Right cardiac atrium (tissue), 5 donors: Measurements from ENCODE around the gene PPP1R9A. TPM values are rescaled to one million over a fixed set of nuclear protein-coding genes. Genes with fewer than 3 reads are reported as not detected.
A peak's percentile ranks its signal among the peaks of the same experiment; 100 is the strongest.

Experiments
- ATAC-seq, 2 donors: fragments of 200-7000 bp; cut with Tn5 transposase; one replicate each; pipeline versions ENCODE4 v1.8.0 to v1.9.1; 2020; ENCODE audit warnings: moderate library complexity in 2 of 2, mild to moderate bottlenecking in 1 of 2
- DNase-seq, 3 donors: peaks; one replicate each; pipeline ENCODE4 v3.0.0-alpha.2; 2020
- H3K27ac ChIP-seq: one replicate; pipeline ENCODE4 v1.5.1; 2013; ENCODE audit warnings: mild to moderate bottlenecking, low read length, control low read depth, moderate library complexity
- H3K27me3 ChIP-seq: one replicate; pipeline ENCODE4 v1.6.1; 2013; ENCODE audit not compliant: control insufficient read depth, insufficient read depth
- H3K4me1 ChIP-seq: one replicate; pipeline ENCODE4 v1.6.1; 2013; ENCODE audit warnings: low read length; ENCODE audit not compliant: control insufficient read depth, insufficient read depth
- H3K4me3 ChIP-seq: one replicate; pipeline ENCODE4 v1.5.1; 2013; ENCODE audit warnings: low read length, control low read depth
- H3K9me3 ChIP-seq: one replicate; pipeline ENCODE4 v1.6.1; 2013; ENCODE audit warnings: low read length; ENCODE audit not compliant: control insufficient read depth
- WGBS: extraction: QIAGEN DNeasy Blood & Tissue Kit; methylation state at CpG from one replicate; pipeline ENCODE4 v1.1.7; 2013; 5-methylcytosine and 5-hydroxymethylcytosine counted together
- intact Hi-C, 4 donors: fragments of 100-400 bp; cut with DNase I; formaldehyde crosslinking; loops; one replicate each; pipeline versions ENCODE4 v1.11.0 to v1.14.0; 2022 to 2023
- polyA plus RNA-seq: library from polyadenylated mRNA; stranded (reverse); fragments of 200-250 nt; gene quantifications from one replicate; pipeline ENCODE4 v1.2.3, GENCODE V29; 2013
- total RNA-seq, 4 donors: library from RNA; stranded (reverse); fragmentation: NEBNext Ultra II Directional; extraction: Animal tissue kit (Norgen Biotek cat#: 25700); gene quantifications; one replicate each; pipeline ENCODE4 v1.2.1, GENCODE V29; 2021
- donor health status: healthy with polysubstance abuse.
- donor health status: DM: no; HTN: yes; CAD: no.
- donor health status: DM: no; HTN: no; CAD: no.
- donor health status: DM: no; HTN: yes; CAD: no; lungs with severe emphysema.
- donor health status: DM: yes; HTN: yes; CAD: no.

The PPP1R9A gene
- total and polyA plus RNA-seq, 5 donors = 3.7 to 37.3 (median 28.5) TPM

- Histone ChIP-seq H3K4me1 (peaks cover 2% of the 10 kb centered on the region), H3K9me3 (no peaks in the 10 kb centered on the region), H3K27me3 (no peaks in the 10 kb centered on the region), H3K4me3 (no peak overlapping the region), H3K27ac (no peak overlapping the region)
- ATAC-seq = no peak
- no peak for DNase-seq
- intact Hi-C loops = no loop called here
- 82% methylated on average over 2 of the region's 2 CpGs for WGBS
Observed at GRCh38 chr7:95209276-95209675, 301.9 kb downstream of the PPP1R9A start.

- H3K27me3 ChIP-seq = no peaks in the 10 kb centered on the region
- WGBS = 33% methylated on average over 2 of the region's 2 CpGs
- intact Hi-C loops = no loop called here
Observed at GRCh38 chr7:95209788-95210187, 302.4 kb downstream of the PPP1R9A start.

GRCh38 chr7:95213148-95213547 lies 305.8 kb downstream of the PPP1R9A start:
- peak overlapping the region; percentile 38 for H3K27ac ChIP-seq
- H3K4me1 ChIP-seq = peaks cover 2% of the 10 kb centered on the region
- H3K9me3 ChIP-seq = no peaks in the 10 kb centered on the region
- intact Hi-C loops = no loop called here
- ATAC-seq (peak; percentile 66 to 77), DNase-seq (peak in 1 of 3 donors; percentile 12)
- no peak overlapping the region for H3K4me3 ChIP-seq
- 53% methylated on average over 2 of the region's 2 CpGs for WGBS
- no peaks in the 10 kb centered on the region for H3K27me3 ChIP-seq

More at GRCh38 chr7:95209788-95210187, 302.4 kb downstream of the PPP1R9A start:
- no peak for ATAC-seq
- Histone ChIP-seq H3K27ac (no peak overlapping the region), H3K4me3 (no peak overlapping the region), H3K9me3 (no peaks in the 10 kb centered on the region), H3K4me1 (peaks cover 2% of the 10 kb centered on the region)
- DNase-seq = no peak

GRCh38 chr7:95213809-95214492 lies 306.6 kb downstream of the PPP1R9A start:
- 28% methylated on average over 6 of the region's 6 CpGs for WGBS
- intact Hi-C loops = no loop called here
- H3K4me3 ChIP-seq = no peak overlapping the region
- no peaks in the 10 kb centered on the region for H3K9me3 ChIP-seq
- H3K27me3 ChIP-seq = no peaks in the 10 kb centered on the region
- peaks cover 2% of the 10 kb centered on the region for H3K4me1 ChIP-seq
- DNase-seq = peak; percentile 88 to 93 (median 92)
- peak; percentile 99 for ATAC-seq
- H3K27ac ChIP-seq = no peak overlapping the region

GRCh38 chr7:95219721-95220120 lies 312.3 kb downstream of the PPP1R9A start:
- WGBS = 58% methylated on average over 2 of the region's 2 CpGs
- intact Hi-C loops = no loop called here
- no peak for DNase-seq
- no peak overlapping the region for H3K27ac ChIP-seq
- no peak for ATAC-seq
- no peaks in the 10 kb centered on the region for H3K4me1 ChIP-seq
- no peaks in the 10 kb centered on the region for H3K9me3 ChIP-seq
- no peaks in the 10 kb centered on the region for H3K27me3 ChIP-seq
- H3K4me3 ChIP-seq = no peak overlapping the region

- Histone ChIP-seq H3K4me3 (no peak overlapping the region), H3K4me1 (no peaks in the 10 kb centered on the region), H3K9me3 (no peaks in the 10 kb centered on the region), H3K27ac (no peak overlapping the region), H3K27me3 (no peaks in the 10 kb centered on the region)
- DNase-seq = no peak
- no peak for ATAC-seq
- intact Hi-C loops = no loop called here
- WGBS = 85% methylated on average over 3 of the region's 3 CpGs
Observed at GRCh38 chr7:95220328-95220727, 312.9 kb downstream of the PPP1R9A start.

- intact Hi-C loops = no loop called here
- 88% methylated on average over 2 of the region's 2 CpGs for WGBS
- H3K27ac ChIP-seq = no peak overlapping the region
- H3K4me1 ChIP-seq = no peaks in the 10 kb centered on the region
- H3K9me3 ChIP-seq = no peaks in the 10 kb centered on the region
- no peak for DNase-seq
- no peaks in the 10 kb centered on the region for H3K27me3 ChIP-seq
- no peak overlapping the region for H3K4me3 ChIP-seq
- no peak for ATAC-seq
Observed at GRCh38 chr7:95225301-95225700, 317.9 kb downstream of the PPP1R9A start.

- DNase-seq (no peak), ATAC-seq (no peak)
- intact Hi-C loops = no loop called here
- Histone ChIP-seq H3K27ac (no peak overlapping the region), H3K4me1 (no peaks in the 10 kb centered on the region), H3K9me3 (no peaks in the 10 kb centered on the region), H3K27me3 (no peaks in the 10 kb centered on the region), H3K4me3 (no peak overlapping the region)
- WGBS = 82% methylated on average over 5 of the region's 5 CpGs
Observed at GRCh38 chr7:95229301-95229700, 321.9 kb downstream of the PPP1R9A start.

- ATAC-seq = no peak
- no peak overlapping the region for H3K27ac ChIP-seq
- H3K9me3 ChIP-seq = no peaks in the 10 kb centered on the region
- H3K27me3 ChIP-seq = no peaks in the 10 kb centered on the region
- H3K4me3 ChIP-seq = no peak overlapping the region
- no peaks in the 10 kb centered on the region for H3K4me1 ChIP-seq
- intact Hi-C loops = no loop called here
- WGBS = 74% methylated on average over 3 of the region's 3 CpGs
- no peak for DNase-seq
Observed at GRCh38 chr7:95238252-95238943, 331.0 kb downstream of the PPP1R9A start.

- DNase-seq = no peak
- H3K27ac ChIP-seq = no peak overlapping the region
- H3K9me3 ChIP-seq = no peaks in the 10 kb centered on the region
- ATAC-seq = no peak
- no peaks in the 10 kb centered on the region for H3K27me3 ChIP-seq
- intact Hi-C loops = no loop called here
- no peak overlapping the region for H3K4me3 ChIP-seq
- WGBS = 73% methylated on average over 1 of the region's 1 CpG
- H3K4me1 ChIP-seq = no peaks in the 10 kb centered on the region
Observed at GRCh38 chr7:95240921-95241320, 333.5 kb downstream of the PPP1R9A start.

GRCh38 chr7:95242266-95242665 lies 334.9 kb downstream of the PPP1R9A start:
- intact Hi-C loops = no loop called here
- Histone ChIP-seq H3K27me3 (no peaks in the 10 kb centered on the region), H3K9me3 (no peaks in the 10 kb centered on the region), H3K4me1 (no peaks in the 10 kb centered on the region), H3K27ac (no peak overlapping the region), H3K4me3 (no peak overlapping the region)
- DNase-seq (no peak), ATAC-seq (no peak)
- WGBS = 23% methylated on average over 2 of the region's 2 CpGs
